HuH-7 (cell line): ENCODE data around the gene MTERF4.
A peak's percentile ranks its signal among the peaks of the same experiment; 100 is the strongest.

Source experiments
- DNase-seq: peaks from one replicate; pipeline ENCODE4 v3.0.0; 2011; ENCODE audit warnings: low spot score

The MTERF4 gene

GRCh38 chr2:241102239-241102803 lies at the start of gene MTERF4:
MTERF4 (minus strand) TSS chr2:241102287; CDS start chr2:241102273, 14 bp downstream.
- DNase-seq: peak; percentile 87

GRCh38 chr2:241150660-241151530 lies 48.8 kb upstream of the MTERF4 start:
- peak; percentile 23 for DNase-seq

- peak; percentile 99 for DNase-seq
Observed at GRCh38 chr2:241149925-241150659, 48.0 kb upstream of the MTERF4 start, which contains the start of gene PPP1R7. PPP1R7 (plus strand) TSS chr2:241150467; CDS start chr2:241150496, 29 bp downstream.

GRCh38 chr2:241149675-241149924 lies 47.5 kb upstream of the MTERF4 start:
- DNase-seq: no peak

- DNase-seq: peak; percentile 97
Observed at GRCh38 chr2:241148891-241149674, 47.0 kb upstream of the MTERF4 start, which contains the start of gene PASK. PASK (minus strand) TSS chr2:241149472; CDS start chr2:241143032, 6,440 bp downstream.

GRCh38 chr2:241148239-241148638 lies 46.2 kb upstream of the MTERF4 start:
- no peak for DNase-seq

GRCh38 chr2:241147336-241147735 lies 45.2 kb upstream of the MTERF4 start:
- DNase-seq: no peak

GRCh38 chr2:241146286-241146685 lies 44.2 kb upstream of the MTERF4 start:
- DNase-seq: no peak

- DNase-seq: no peak
Observed at GRCh38 chr2:241142593-241142992, 40.5 kb upstream of the MTERF4 start.

- DNase-seq: no peak
Observed at GRCh38 chr2:241142063-241142462, 40.0 kb upstream of the MTERF4 start.

GRCh38 chr2:241141214-241141770 lies 39.2 kb upstream of the MTERF4 start:
- no peak for DNase-seq

GRCh38 chr2:241140445-241140840 lies 38.4 kb upstream of the MTERF4 start:
- DNase-seq: no peak

GRCh38 chr2:241139531-241140444 lies 37.7 kb upstream of the MTERF4 start:
- DNase-seq: no peak

GRCh38 chr2:241138471-241138870 lies 36.4 kb upstream of the MTERF4 start:
- no peak for DNase-seq

- no peak for DNase-seq
Observed at GRCh38 chr2:241137276-241138190, 35.4 kb upstream of the MTERF4 start.

- no peak for DNase-seq
Observed at GRCh38 chr2:241136661-241137260, 34.7 kb upstream of the MTERF4 start.

- no peak for DNase-seq
Observed at GRCh38 chr2:241136191-241136590, 34.1 kb upstream of the MTERF4 start.

- peak; percentile 34 for DNase-seq
Observed at GRCh38 chr2:241135737-241136136, 33.6 kb upstream of the MTERF4 start.

GRCh38 chr2:241134711-241135110 lies 32.6 kb upstream of the MTERF4 start:
- DNase-seq: no peak
